ENCODE measurements around the gene ANO5. TPM values are rescaled to one million over a fixed set of nuclear protein-coding genes. Genes with fewer than 3 reads are reported as not detected.

ANO5 gene
- total and polyA plus RNA-seq, 2 of the 4 experiments (the other 2 are of a cell fraction), result not detected

- no CpG with 5 or more reads among the region's 2 CpGs for WGBS, 2 experiments (ENCODE audit: extremely low coverage in 2 of 2, insufficient read length in 1 of 2)
- Histone ChIP-seq H3K27me3 (ENCODE audit: control insufficient read depth, insufficient read depth, low read length) (no peaks in the 10 kb centered on the region), H4K5ac (ENCODE audit: low read depth, low read length) (no peak overlapping the region), H3K9me1 (ENCODE audit: insufficient read depth, low read length) (no peaks in the 10 kb centered on the region), H2BK15ac (ENCODE audit: low read depth, low read length) (no peak overlapping the region), H2AK9ac (replicated peaks; ENCODE audit: low read depth, low read length, poor library complexity) (no peak overlapping the region), H3K9ac (ENCODE audit: low read depth, low read length) (no peak overlapping the region), H3K14ac (replicated peaks; ENCODE audit: low read depth, low read length) (no peak overlapping the region), H3K4me2 (ENCODE audit: low read depth, low read length) (no peak overlapping the region), H2BK120ac (ENCODE audit: low read depth, low read length) (no peak overlapping the region), H3K56ac (ENCODE audit: extremely low read depth, insufficient read depth, low read length) (no peak overlapping the region), H3K18ac (ENCODE audit: low read depth, low read length) (no peak overlapping the region), H2BK5ac (ENCODE audit: low read depth, low read length, poor library complexity, severe bottlenecking) (no peak overlapping the region), H2BK20ac (ENCODE audit: low read depth, low read length) (no peak overlapping the region), H3K9me3 (ENCODE audit: control insufficient read depth, insufficient read depth, low read length) (peaks cover 10% of the 10 kb centered on the region; the same call in 1 of the 2 replicates), H2AK5ac (ENCODE audit: low read depth, low read length) (no peak overlapping the region), H3K79me1 (ENCODE audit: low read depth in 1 of 2, low read length in 2 of 2) (no peaks in the 10 kb centered on the region), H4K8ac (ENCODE audit: low read depth in 2 of 2, low read length in 2 of 2) (no peak overlapping the region), H4K20me1 (ENCODE audit: insufficient read depth, low read length) (no peaks in the 10 kb centered on the region), H3K36me3 (ENCODE audit: control insufficient read depth, insufficient read depth, low read length) (no peaks in the 10 kb centered on the region), H2AFZ (replicated peaks; ENCODE audit: low read length, poor library complexity) (no peak overlapping the region), H3K4me1 (ENCODE audit: control insufficient read depth, insufficient read depth, low read length) (no peaks in the 10 kb centered on the region), H3K27ac (ENCODE audit: insufficient read depth, low read length) (no peak overlapping the region), H4K91ac (ENCODE audit: insufficient read depth, low read depth, low read length) (no peak overlapping the region), H3K4me3 (ENCODE audit: insufficient read depth, low read depth, low read length) (no peak overlapping the region), H3K23ac (ENCODE audit: low read depth, low read length) (no peak overlapping the region), H3K4ac (ENCODE audit: low read depth, low read length) (no peak overlapping the region)
- POLR2A ChIA-PET (ENCODE audit: unreplicated experiment), result no interaction called here
- intact Hi-C loops (cut with micrococcal nuclease) (no loop called here), in situ Hi-C loops (cut with MboI; ENCODE audit: low sequenced_read_pairs) (no loop called here), dilution Hi-C loops (cut with HindIII; ENCODE audit: low sequenced_read_pairs, unreplicated experiment) (no loop called here)
- DNase-seq (no peak), ATAC-seq (ENCODE audit: low read depth) (no peak)
- CTCF ChIA-PET, result no interaction called here
- TF ChIP-seq RAD21 (IDR thresholded peaks at IDR 0.05; ENCODE audit: low read length), result no peak
- no peak for TF ChIP-seq MXI1 (IDR thresholded peaks at IDR 0.05; ENCODE audit: borderline replicate concordance, low read depth, low read length)
- TF ChIP-seq POLR2A (IDR thresholded peaks at IDR 0.05; ENCODE audit: low read depth, low read length), result no peak
- no peak for TF ChIP-seq FOS (IDR thresholded peaks at IDR 0.05; ENCODE audit: low read depth, low read length)
- no peak for TF ChIP-seq MAZ (IDR thresholded peaks at IDR 0.05; ENCODE audit: borderline replicate concordance, low read depth, low read length)
- no peak for TF ChIP-seq MAFK (IDR thresholded peaks at IDR 0.05; ENCODE audit: low read depth, low read length)
- no peak for TF ChIP-seq RFX5 (IDR thresholded peaks at IDR 0.05; ENCODE audit: low read depth, low read length)
- TF ChIP-seq CTCF (conservative IDR thresholded peaks at IDR 0.05; ENCODE audit: low read depth, low read length), result no peak
- TF ChIP-seq NFE2L2 (IDR thresholded peaks at IDR 0.05; ENCODE audit: low read depth, low read length), result no peak
- TF ChIP-seq SMC3 (IDR thresholded peaks at IDR 0.05; ENCODE audit: low read depth, low read length), result no peak
- TF ChIP-seq BHLHE40 (IDR thresholded peaks at IDR 0.05; ENCODE audit: low read depth, low read length), result no peak
- no peak for TF ChIP-seq CHD1 (IDR thresholded peaks at IDR 0.05; ENCODE audit: low read depth, low read length)
- no peak for TF ChIP-seq CEBPB (IDR thresholded peaks at IDR 0.05; ENCODE audit: low read depth, low read length)
- TF ChIP-seq, protein P1, sequence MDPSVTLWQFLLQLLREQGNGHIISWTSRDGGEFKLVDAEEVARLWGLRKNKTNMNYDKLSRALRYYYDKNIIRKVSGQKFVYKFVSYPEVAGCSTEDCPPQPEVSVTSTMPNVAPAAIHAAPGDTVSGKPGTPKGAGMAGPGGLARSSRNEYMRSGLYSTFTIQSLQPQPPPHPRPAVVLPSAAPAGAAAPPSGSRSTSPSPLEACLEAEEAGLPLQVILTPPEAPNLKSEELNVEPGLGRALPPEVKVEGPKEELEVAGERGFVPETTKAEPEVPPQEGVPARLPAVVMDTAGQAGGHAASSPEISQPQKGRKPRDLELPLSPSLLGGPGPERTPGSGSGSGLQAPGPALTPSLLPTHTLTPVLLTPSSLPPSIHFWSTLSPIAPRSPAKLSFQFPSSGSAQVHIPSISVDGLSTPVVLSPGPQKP (IDR thresholded peaks at IDR 0.05; ENCODE audit: borderline replicate concordance, low read depth, low read length), result no peak
- TF ChIP-seq, protein P2, sequence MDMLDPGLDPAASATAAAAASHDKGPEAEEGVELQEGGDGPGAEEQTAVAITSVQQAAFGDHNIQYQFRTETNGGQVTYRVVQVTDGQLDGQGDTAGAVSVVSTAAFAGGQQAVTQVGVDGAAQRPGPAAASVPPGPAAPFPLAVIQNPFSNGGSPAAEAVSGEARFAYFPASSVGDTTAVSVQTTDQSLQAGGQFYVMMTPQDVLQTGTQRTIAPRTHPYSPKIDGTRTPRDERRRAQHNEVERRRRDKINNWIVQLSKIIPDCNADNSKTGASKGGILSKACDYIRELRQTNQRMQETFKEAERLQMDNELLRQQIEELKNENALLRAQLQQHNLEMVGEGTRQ (IDR thresholded peaks at IDR 0.05; ENCODE audit: low read depth, low read length), result no peak
- BruUV-seq (replicated peaks), result no TSS peak
Measured at GRCh38 chr11:22165087-22165486, 27.8 kb upstream of the ANO5 start.

Measured in IMR-90 (cell line).